SK-N-MC (cell line): ENCODE results near the gene ARL5B.

Experiments used
- EZH2 ChIP-seq: fragments of 200-600 bp; sonication (generic); IDR thresholded peaks from one replicate; pipeline ENCODE4 v1.6.1; 2017; ENCODE audit warnings: antibody characterized with exemption
- FOXP2 ChIP-seq: optimal IDR thresholded peaks from 2 replicates; pipeline ENCODE3; 2011; ENCODE audit warnings: mild to moderate bottlenecking, moderate library complexity; ENCODE audit not compliant: insufficient read depth; ENCODE audit errors: extremely low read length, control extremely low read depth
- POLR2AphosphoS5 ChIP-seq: IDR thresholded peaks from 2 replicates; pipeline ENCODE4 v1.6.1; 2012; ENCODE audit warnings: mild to moderate bottlenecking, low read depth, low read length, borderline replicate concordance

- TF ChIP-seq EZH2, result no peak
- no peak for TF ChIP-seq POLR2AphosphoS5
- no peak for TF ChIP-seq FOXP2
These were observed 30.3 kb downstream of the ARL5B start for GRCh38 chr10:18689498-18689897.
